ENCODE results near the gene QPRT. TPM values are rescaled to one million over a fixed set of nuclear protein-coding genes. Genes with fewer than 3 reads are reported as not detected.
"Not testable (repeated sequence)": the region's sequence is repeated elsewhere in the genome, so short reads cannot be mapped to it uniquely, and the experiment has no call there.

Gene QPRT
- total RNA-seq, 1 experiment from 2014 or later = 42.5 TPM

- no peak for DNase-seq (ENCODE audit: low spot score)
Observed at GRCh38 chr16:29717113-29717512, 38.1 kb downstream of the QPRT start.

GRCh38 chr16:29719063-29719462 lies 40.1 kb downstream of the QPRT start:
- no peak for DNase-seq (ENCODE audit: low spot score)

- DNase-seq (ENCODE audit: low spot score) = no peak
Observed at GRCh38 chr16:29720703-29721102, 41.7 kb downstream of the QPRT start.

- peak; percentile 76 for DNase-seq (ENCODE audit: low spot score)
Observed at GRCh38 chr16:29721167-29721879, 42.3 kb downstream of the QPRT start.

- DNase-seq (ENCODE audit: low spot score) = no peak
Observed at GRCh38 chr16:29726845-29727377, 47.9 kb downstream of the QPRT start.

- DNase-seq (ENCODE audit: low spot score) = no peak
Observed at GRCh38 chr16:29727452-29727851, 48.5 kb downstream of the QPRT start.

- peak; percentile 61 for DNase-seq (ENCODE audit: low spot score)
Observed at GRCh38 chr16:29729116-29729521, 50.1 kb downstream of the QPRT start.

GRCh38 chr16:29730649-29731048 lies 51.7 kb downstream of the QPRT start:
- no peak for DNase-seq (ENCODE audit: low spot score)

GRCh38 chr16:29731768-29732601 lies 53.0 kb downstream of the QPRT start:
- not testable (repeated sequence) for DNase-seq (ENCODE audit: low spot score)

- no peak for DNase-seq (ENCODE audit: low spot score)
Observed at GRCh38 chr16:29734786-29735185, 55.8 kb downstream of the QPRT start.

- DNase-seq (ENCODE audit: low spot score) = no peak
Observed at GRCh38 chr16:29736112-29736511, 57.1 kb downstream of the QPRT start.

GRCh38 chr16:29736764-29737163 lies 57.8 kb downstream of the QPRT start:
- no peak for DNase-seq (ENCODE audit: low spot score)

- no peak for DNase-seq (ENCODE audit: low spot score)
Observed at GRCh38 chr16:29737713-29738112, 58.7 kb downstream of the QPRT start.

- DNase-seq (ENCODE audit: low spot score) = no peak
Observed at GRCh38 chr16:29738514-29738913, 59.5 kb downstream of the QPRT start.

GRCh38 chr16:29739927-29740629 lies 61.1 kb downstream of the QPRT start:
- not testable (repeated sequence) for DNase-seq (ENCODE audit: low spot score)

GRCh38 chr16:29740630-29741015 lies 61.6 kb downstream of the QPRT start:
- DNase-seq (ENCODE audit: low spot score) = not testable (repeated sequence)

- no peak for DNase-seq (ENCODE audit: low spot score)
Observed at GRCh38 chr16:29742683-29743275, 63.8 kb downstream of the QPRT start.

- DNase-seq (ENCODE audit: low spot score) = no peak
Observed at GRCh38 chr16:29743475-29743826, 64.5 kb downstream of the QPRT start.

- DNase-seq (ENCODE audit: low spot score) = no peak
Observed at GRCh38 chr16:29743827-29744531, 65.0 kb downstream of the QPRT start.

GRCh38 chr16:29744541-29745101 lies 65.6 kb downstream of the QPRT start:
- no peak for DNase-seq (ENCODE audit: low spot score)
